ENCODE results near the gene DIDO1. TPM values are rescaled to one million over a fixed set of nuclear protein-coding genes. Genes with fewer than 3 reads are reported as not detected.

Gene DIDO1
- total and polyA plus RNA-seq, 8 donors, result 38.1 to 65.9 (median 58.5) TPM

DNA sequence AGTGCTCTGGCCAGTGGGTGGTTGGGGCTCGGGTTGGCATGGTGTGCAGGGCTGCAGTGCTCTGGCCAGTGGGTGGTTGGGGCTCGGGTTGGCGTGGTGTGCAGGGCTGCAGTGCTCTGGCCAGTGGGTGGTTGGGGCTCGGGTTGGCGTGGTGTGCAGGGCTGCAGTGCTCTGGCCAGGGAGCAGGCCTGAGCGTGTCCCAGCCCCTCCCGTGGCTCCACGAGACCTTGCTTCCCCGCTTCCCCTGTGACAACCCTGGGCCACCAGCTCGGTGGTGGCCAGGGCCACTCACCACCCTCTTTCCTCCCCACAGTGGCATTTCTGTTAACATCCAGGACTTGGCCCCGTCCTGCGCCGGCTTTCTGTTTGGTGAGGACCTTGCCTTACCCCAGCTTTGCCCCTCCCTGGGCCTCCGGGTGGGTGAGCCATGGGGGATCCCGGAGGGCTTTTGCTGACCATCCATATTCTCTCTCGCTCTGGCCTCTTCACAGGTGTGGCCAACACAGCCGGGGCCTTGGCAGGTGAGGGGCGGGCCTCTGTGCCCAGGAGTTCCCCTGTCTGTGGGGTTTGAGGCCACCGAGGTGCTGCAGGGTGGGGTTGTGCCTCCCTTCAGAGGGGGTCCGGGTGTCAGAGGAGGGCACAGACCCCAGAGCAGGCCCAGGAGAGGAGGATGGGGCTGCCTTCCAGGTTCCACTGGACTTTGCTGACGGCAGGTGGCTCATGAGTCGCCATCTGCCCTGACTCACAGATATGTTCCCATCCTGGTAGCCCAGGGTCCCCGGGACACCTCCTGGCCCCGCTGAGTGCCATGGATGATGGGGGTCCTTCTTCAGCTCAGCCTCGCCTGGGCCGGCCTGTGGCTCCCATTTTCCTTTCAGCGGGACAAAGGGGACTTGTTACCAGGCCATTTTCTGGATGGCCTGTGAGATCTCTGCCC lies 40.2 kb upstream of the DIDO1 start:
- ATAC-seq, result no peak

DNA sequence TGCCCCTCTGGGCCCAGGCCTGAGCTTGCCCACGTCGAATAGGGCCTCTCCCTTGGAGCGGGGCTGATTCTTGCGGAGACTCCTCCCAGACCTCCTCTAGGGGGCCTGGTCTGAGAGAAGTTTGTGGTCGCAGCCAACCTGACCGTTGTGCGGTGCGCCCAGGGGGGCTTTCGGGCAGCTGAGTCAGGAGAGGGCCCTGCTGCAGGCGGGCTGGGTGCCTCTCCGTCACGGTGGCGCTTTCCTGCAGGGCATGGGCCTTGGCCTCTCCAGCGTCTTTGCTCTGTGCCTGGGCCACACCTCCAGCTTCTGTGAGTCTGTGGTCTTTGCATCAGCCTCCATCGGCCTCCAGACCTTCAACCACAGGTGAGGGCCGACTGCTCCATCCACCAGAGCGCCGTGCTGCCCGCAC lies 39.1 kb upstream of the DIDO1 start:
- ATAC-seq (no peak), DNase-seq (peak in 1 of 4 donors; percentile 75)
- no peak for TF ChIP-seq CTCF (IDR thresholded peaks at IDR 0.05)
- no peak overlapping the region for H3K4me3 ChIP-seq
- H3K4me1 ChIP-seq, result no peaks in the 10 kb centered on the region
- H3K36me3 ChIP-seq, result peaks cover 0 to 48% of the 10 kb centered on the region in 2 donors
- peaks cover 2 to 26% of the 10 kb centered on the region in 2 donors for H3K27me3 ChIP-seq
- intact Hi-C loops (cut with DNase I), result no loop called here
- no peaks in the 10 kb centered on the region for H3K9me3 ChIP-seq
- no peak overlapping the region for H3K27ac ChIP-seq

More for the DNA sequence above, 40.2 kb upstream of the DIDO1 start:
- peak in 1 of 4 donors; percentile 55 for DNase-seq
- no peak overlapping the region for H3K4me3 ChIP-seq
- TF ChIP-seq CTCF (IDR thresholded peaks at IDR 0.05), result no peak
- no peaks in the 10 kb centered on the region for H3K9me3 ChIP-seq
- peaks cover 5 to 36% of the 10 kb centered on the region in 2 donors for H3K27me3 ChIP-seq
- H3K36me3 ChIP-seq, result peaks cover 0 to 42% of the 10 kb centered on the region in 2 donors
- intact Hi-C loops (cut with DNase I), result no loop called here
- no peak overlapping the region for H3K27ac ChIP-seq
- H3K4me1 ChIP-seq, result no peaks in the 10 kb centered on the region

GRCh38 chr20:62964700-62965099 lies 38.4 kb upstream of the DIDO1 start:
- no peaks in the 10 kb centered on the region for H3K4me1 ChIP-seq
- no peak for TF ChIP-seq CTCF (IDR thresholded peaks at IDR 0.05)
- intact Hi-C loops (cut with DNase I), result no loop called here
- no peak overlapping the region for H3K4me3 ChIP-seq
- DNase-seq (peak in 1 of 4 donors; percentile 47), ATAC-seq (no peak)
- H3K9me3 ChIP-seq, result no peaks in the 10 kb centered on the region
- H3K27ac ChIP-seq, result no peak overlapping the region
- peaks cover 0 to 48% of the 10 kb centered on the region in 2 donors for H3K36me3 ChIP-seq
- H3K27me3 ChIP-seq, result peaks cover 0 to 20% of the 10 kb centered on the region in 2 donors

DNA sequence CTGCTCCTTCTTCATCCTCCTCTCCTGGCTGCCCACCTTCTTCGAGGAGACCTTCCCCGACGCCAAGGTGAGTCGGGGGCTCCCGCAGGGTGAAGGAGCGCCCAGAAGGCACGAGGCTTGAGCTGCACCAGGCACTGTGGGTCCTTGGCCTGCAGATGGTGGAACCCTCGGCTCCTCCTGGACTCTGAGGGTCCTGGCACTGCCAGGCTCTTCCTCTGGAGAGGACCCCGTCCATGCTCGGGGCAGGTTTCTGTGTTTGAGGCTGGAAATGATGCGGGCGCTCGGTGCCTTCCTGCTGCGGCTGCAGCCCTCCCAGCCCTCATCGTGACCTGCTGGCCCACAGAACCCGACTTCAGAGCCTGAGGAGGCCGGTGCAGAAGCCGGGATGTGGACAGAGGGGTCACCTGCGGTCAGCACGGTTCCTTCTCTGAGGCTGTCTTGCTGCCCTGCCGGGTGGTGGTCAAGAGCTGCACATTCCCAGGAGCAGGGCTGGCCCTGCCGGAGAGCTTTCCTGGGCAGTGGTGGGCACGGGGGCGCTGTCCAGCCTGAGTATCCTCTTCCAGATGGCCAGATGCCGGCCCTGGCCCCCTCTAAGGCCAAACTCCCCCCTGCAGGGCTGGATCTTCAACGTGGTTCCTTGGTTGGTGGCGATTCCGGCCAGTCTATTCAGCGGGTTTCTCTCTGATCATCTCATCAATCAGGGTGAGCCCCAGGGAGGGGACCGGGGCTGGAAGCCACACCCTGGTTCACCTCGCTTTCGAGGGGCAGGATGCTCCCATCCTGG lies 37.5 kb upstream of the DIDO1 start:
- ATAC-seq, result no peak
- intact Hi-C loops (cut with DNase I), result no loop called here
- no peaks in the 10 kb centered on the region for H3K9me3 ChIP-seq

More for the DNA sequence above, 37.5 kb upstream of the DIDO1 start:
- H3K27ac ChIP-seq, result no peak overlapping the region
- H3K4me1 ChIP-seq, result no peaks in the 10 kb centered on the region
- peaks cover 0 to 12% of the 10 kb centered on the region in 2 donors for H3K27me3 ChIP-seq
- no peak for TF ChIP-seq CTCF (IDR thresholded peaks at IDR 0.05)
- H3K36me3 ChIP-seq, result peaks cover 0 to 48% of the 10 kb centered on the region in 2 donors
- H3K4me3 ChIP-seq, result no peak overlapping the region
- peak in 1 of 4 donors; percentile 69 for DNase-seq
